Keratinocyte (primary cell): ENCODE data around the gene CCDC171.

ENCODE experiments used
- CTCF ChIP-seq, 3 experiments: IDR thresholded peaks in 1 of 3; conservative IDR thresholded peaks in 1 of 3; optimal IDR thresholded peaks in 1 of 3; 2 replicates in 2 of 3; 3 replicates in 1 of 3; pipeline versions ENCODE3 to v1.5.1; 2011; ENCODE audit warnings: low read length in 3 of 3, mild to moderate bottlenecking in 3 of 3, moderate library complexity in 2 of 3, control low read depth in 1 of 3, inconsistent platforms in 1 of 3; ENCODE audit not compliant: insufficient read depth in 2 of 3; ENCODE audit errors: extremely low read depth in 1 of 3
- EZH2 ChIP-seq: IDR thresholded peaks from one replicate; pipeline ENCODE4 v1.6.1; 2012; ENCODE audit warnings: inconsistent platforms, mild to moderate bottlenecking, low read length, moderate library complexity

DNA sequence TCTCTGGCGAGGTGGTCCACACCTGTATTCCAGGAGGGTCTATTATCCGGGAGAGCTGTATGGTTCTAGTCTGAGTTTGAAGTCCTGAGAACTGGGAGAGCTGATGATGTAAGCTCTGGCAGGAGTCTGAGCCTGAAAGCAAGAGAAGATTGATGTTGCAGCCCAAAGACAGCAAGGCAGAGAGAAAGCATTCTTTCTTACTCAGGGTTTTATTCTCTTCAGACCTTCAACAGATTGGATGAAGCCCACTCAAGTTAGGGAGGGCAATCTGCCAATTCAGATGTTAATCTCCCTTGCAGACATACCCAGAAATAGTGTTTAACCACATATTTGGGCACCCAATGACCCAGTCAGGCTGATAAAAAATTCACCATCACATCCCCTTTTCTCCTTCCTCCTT, 159.1 kb downstream of the CCDC171 start:
- TF ChIP-seq CTCF (optimal IDR thresholded peaks at IDR 0.05 in 1 of 3, IDR thresholded peaks at IDR 0.05 in 1 of 3, conservative IDR thresholded peaks at IDR 0.05 in 1 of 3; ENCODE audit: extremely low read depth in 1 of 3, insufficient read depth in 2 of 3, low read length in 3 of 3) (no peak), EZH2 (no peak)
